HCT116 (cell line): ENCODE data around the gene KYAT1.

Experiments
- CEBPB ChIP-seq: IDR thresholded peaks from 2 replicates; pipeline ENCODE4 v1.6.1; 2012; ENCODE audit warnings: low read depth
- EZH2 ChIP-seq: fragments of 200-600 bp; sonication (generic); IDR thresholded peaks from 2 replicates; pipeline ENCODE4 v1.6.1; 2017; ENCODE audit warnings: antibody characterized with exemption, mixed run types
- EZH2phosphoT487 ChIP-seq: fragments of 200-600 bp; IDR thresholded peaks from 2 replicates; pipeline ENCODE4 v1.6.1; 2018; ENCODE audit warnings: antibody characterized with exemption, borderline replicate concordance
- FOSL1 ChIP-seq: IDR thresholded peaks from 2 replicates; pipeline ENCODE4 v1.6.1; 2012; ENCODE audit warnings: low read depth
- MAX ChIP-seq: IDR thresholded peaks from 2 replicates; pipeline ENCODE4 v1.6.1; 2012
- POLR2A ChIP-seq: IDR thresholded peaks from 2 replicates; pipeline ENCODE4 v1.7.0; 2011; ENCODE audit warnings: borderline replicate concordance; ENCODE audit not compliant: insufficient read depth, insufficient read length; ENCODE audit errors: extremely low read depth
- POLR2AphosphoS5 ChIP-seq: IDR thresholded peaks from 2 replicates; pipeline ENCODE4 v1.6.1; 2011; ENCODE audit warnings: mild to moderate bottlenecking, low read depth, low read length, moderate library complexity
- RAD21 ChIP-seq: IDR thresholded peaks from 2 replicates; pipeline ENCODE4 v1.6.1; 2012; ENCODE audit warnings: low read depth, mild to moderate bottlenecking
- REST ChIP-seq: IDR thresholded peaks from 2 replicates; pipeline ENCODE4 v1.6.1; 2012; ENCODE audit warnings: low read depth
- SIN3A ChIP-seq: IDR thresholded peaks from 2 replicates; pipeline ENCODE4 v1.6.1; 2012; ENCODE audit warnings: low read depth
- TF ChIP-seq, protein P1 (sequence below), 3 experiments: fragments of 200-600 bp in 1 of 3; sonication (generic) in 1 of 3; IDR thresholded peaks in 2 of 3; conservative IDR thresholded peaks in 1 of 3; 2 replicates each; pipeline ENCODE4 v1.5.1; 2012 to 2017; ENCODE audit warnings: low read depth in 2 of 3, low read length in 2 of 3, antibody characterized with exemption in 1 of 3, borderline replicate concordance in 1 of 3, control low read depth in 1 of 3, mild to moderate bottlenecking in 1 of 3, mixed read lengths in 1 of 3, mixed run types in 1 of 3, moderate library complexity in 1 of 3; ENCODE audit not compliant: insufficient read depth in 1 of 3

DNA sequence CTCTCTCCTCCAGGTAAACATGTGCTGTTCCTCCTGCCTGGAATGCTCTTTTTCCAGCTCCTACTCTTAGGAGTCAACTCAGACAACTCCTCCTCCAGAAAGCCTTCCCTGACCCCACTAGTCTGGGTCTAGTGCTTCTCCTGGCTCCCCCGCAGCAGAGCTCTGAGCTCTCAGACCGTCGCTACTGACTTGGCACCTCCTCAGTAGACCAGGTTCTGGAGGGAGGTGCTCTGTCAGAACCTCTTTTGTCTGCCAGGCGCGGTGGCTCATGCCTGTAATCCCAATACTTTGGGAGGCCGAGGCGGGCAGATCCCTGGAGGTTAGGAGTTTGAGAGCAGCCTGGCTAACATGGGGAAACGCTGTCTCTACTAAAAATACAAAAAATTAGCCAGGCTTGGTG is 3.6 kb upstream of the KYAT1 start:
- no peak for TF ChIP-seq SIN3A
- TF ChIP-seq, protein P1, sequence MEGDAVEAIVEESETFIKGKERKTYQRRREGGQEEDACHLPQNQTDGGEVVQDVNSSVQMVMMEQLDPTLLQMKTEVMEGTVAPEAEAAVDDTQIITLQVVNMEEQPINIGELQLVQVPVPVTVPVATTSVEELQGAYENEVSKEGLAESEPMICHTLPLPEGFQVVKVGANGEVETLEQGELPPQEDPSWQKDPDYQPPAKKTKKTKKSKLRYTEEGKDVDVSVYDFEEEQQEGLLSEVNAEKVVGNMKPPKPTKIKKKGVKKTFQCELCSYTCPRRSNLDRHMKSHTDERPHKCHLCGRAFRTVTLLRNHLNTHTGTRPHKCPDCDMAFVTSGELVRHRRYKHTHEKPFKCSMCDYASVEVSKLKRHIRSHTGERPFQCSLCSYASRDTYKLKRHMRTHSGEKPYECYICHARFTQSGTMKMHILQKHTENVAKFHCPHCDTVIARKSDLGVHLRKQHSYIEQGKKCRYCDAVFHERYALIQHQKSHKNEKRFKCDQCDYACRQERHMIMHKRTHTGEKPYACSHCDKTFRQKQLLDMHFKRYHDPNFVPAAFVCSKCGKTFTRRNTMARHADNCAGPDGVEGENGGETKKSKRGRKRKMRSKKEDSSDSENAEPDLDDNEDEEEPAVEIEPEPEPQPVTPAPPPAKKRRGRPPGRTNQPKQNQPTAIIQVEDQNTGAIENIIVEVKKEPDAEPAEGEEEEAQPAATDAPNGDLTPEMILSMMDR (IDR thresholded peaks at IDR 0.05 in 2 of 3, conservative IDR thresholded peaks at IDR 0.05 in 1 of 3; ENCODE audit: borderline replicate concordance in 1 of 3, insufficient read depth in 1 of 3, low read depth in 2 of 3, low read length in 2 of 3) = no peak
- TF ChIP-seq CEBPB = no peak
- TF ChIP-seq FOSL1 = no peak
- TF ChIP-seq MAX = no peak
- no peak for TF ChIP-seq REST
- no peak for TF ChIP-seq POLR2A
- no peak for TF ChIP-seq RAD21
- no peak for TF ChIP-seq POLR2AphosphoS5
- no peak for TF ChIP-seq EZH2phosphoT487
- no peak for TF ChIP-seq EZH2
